ENCODE measurements around the gene RAC2. TPM values are rescaled to one million over a fixed set of nuclear protein-coding genes. Genes with fewer than 3 reads are reported as not detected.

The RAC2 gene
- total and polyA plus RNA-seq, 12 donors = 2.8 to 17.9 (median 10.6) TPM

DNA sequence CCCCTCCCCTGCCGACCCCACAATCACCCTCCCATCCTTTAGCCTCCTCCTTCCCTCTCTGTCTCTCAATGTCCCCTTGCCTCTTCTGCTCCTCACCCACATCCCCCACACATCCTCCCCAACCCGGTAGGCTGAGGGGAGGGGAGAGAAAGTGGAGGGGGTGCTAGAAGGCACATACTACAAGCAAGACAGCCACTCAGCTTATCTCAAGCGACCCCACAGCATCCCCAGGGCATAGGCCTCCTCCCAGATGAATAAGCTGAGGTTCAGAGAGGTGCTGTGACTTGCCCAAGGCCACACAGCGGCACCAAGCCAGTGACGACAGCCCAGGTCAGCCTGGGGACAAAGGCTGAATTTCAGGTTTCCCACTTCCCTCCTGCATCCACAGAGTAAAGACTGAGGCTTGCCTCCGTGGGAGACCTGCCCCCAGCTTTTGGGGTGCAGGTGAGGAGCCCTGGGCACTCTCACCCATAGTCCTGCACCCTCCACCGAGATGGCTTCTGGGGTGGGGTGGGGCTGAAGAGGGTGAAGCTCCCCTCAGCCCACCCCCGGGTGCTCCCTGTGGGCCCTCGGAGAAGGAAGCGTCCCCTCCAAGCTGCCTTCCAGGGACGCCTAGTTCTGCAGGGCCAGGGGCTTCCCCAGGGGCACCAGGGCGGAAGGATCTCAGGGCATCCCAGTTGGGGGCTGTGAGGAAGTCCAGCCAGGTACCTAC, 511 bp downstream of the RAC2 start:
- Histone ChIP-seq H3K4me1 (replicated peaks in 1 of 2) (no peaks in the 10 kb centered on the region), H3K27ac (no peak overlapping the region), H3K27me3 (peaks cover 6% of the 10 kb centered on the region), H3K9me3 (replicated peaks in 1 of 3) (no peaks in the 10 kb centered on the region), H3K4me3 (peak overlapping the region in 1 of 4 donors; percentile 39), H3K36me3 (replicated peaks in 1 of 2) (no peaks in the 10 kb centered on the region)
- WGBS, 4 donors = 35 to 49% (median 44%) methylated on average over 3 to 12 of the region's 12 CpGs
- DNase-seq = no peak
- intact Hi-C loops (cut with DNase I) = no loop called here
- TF ChIP-seq POLR2A (IDR thresholded peaks at IDR 0.05) (no peak), CTCF (IDR thresholded peaks at IDR 0.05) (no peak)

- Histone ChIP-seq H3K27me3 (peaks cover 6% of the 10 kb centered on the region), H3K9me3 (replicated peaks in 1 of 3) (no peaks in the 10 kb centered on the region), H3K4me3 (no peak overlapping the region), H3K4me1 (replicated peaks in 1 of 2) (no peaks in the 10 kb centered on the region), H3K36me3 (replicated peaks in 1 of 2) (no peaks in the 10 kb centered on the region), H3K27ac (no peak overlapping the region)
- intact Hi-C loops (cut with DNase I) = no loop called here
- 50 to 65% (median 54%) methylated on average over 6 to 16 of the region's 16 CpGs for WGBS, 4 donors
- TF ChIP-seq CTCF (IDR thresholded peaks at IDR 0.05) = no peak
- TF ChIP-seq POLR2A (IDR thresholded peaks at IDR 0.05) = no peak
- DNase-seq = peak in 6 of 7 donors; percentile 21 to 72 (median 44)
These were observed 1.6 kb downstream of the RAC2 start for GRCh38 chr22:37242395-37242918.

- H3K9me3 ChIP-seq (replicated peaks in 1 of 3) = no peaks in the 10 kb centered on the region
- H3K4me3 ChIP-seq = no peak overlapping the region
- DNase-seq = peak in 1 of 7 donors; percentile 16
- no peak for TF ChIP-seq POLR2A (IDR thresholded peaks at IDR 0.05)
- no peak for TF ChIP-seq CTCF (IDR thresholded peaks at IDR 0.05)
- H3K27ac ChIP-seq = no peak overlapping the region
- H3K4me1 ChIP-seq (replicated peaks in 1 of 2) = no peaks in the 10 kb centered on the region
- H3K27me3 ChIP-seq = peaks cover 6% of the 10 kb centered on the region
- H3K36me3 ChIP-seq (replicated peaks in 1 of 2) = no peaks in the 10 kb centered on the region
- intact Hi-C loops (cut with DNase I) = no loop called here
- WGBS, 4 donors = 45 to 66% (median 63%) methylated on average over 10 to 19 of the region's 19 CpGs
These were observed 2.5 kb downstream of the RAC2 start for GRCh38 chr22:37241351-37242142.

DNA sequence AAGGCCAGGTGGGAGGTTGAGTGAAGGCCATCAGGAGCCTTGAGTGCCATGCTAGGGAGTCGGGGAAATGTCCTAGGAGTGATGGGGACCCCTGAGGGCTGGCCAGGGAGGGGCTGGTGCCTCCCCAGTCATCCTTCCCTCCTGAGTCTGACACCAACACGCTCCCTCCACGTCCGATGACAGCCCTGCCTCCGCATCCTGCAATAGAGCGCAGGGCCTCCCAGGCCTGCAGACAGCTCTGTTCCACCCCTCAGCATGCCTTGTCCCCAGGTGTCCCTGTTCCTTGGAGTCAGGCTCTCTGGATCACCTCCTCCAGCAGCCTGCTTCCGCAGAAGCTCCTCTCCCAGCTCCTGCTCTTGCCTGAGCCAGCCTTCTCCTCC, 3.1 kb downstream of the RAC2 start:
- WGBS, 4 donors = 89 to 100% (median 90%) methylated on average over 3 to 7 of the region's 7 CpGs
- intact Hi-C loops (cut with DNase I) = no loop called here
- no peak overlapping the region for H3K27ac ChIP-seq
- H3K9me3 ChIP-seq (replicated peaks in 1 of 3) = no peaks in the 10 kb centered on the region
- H3K4me3 ChIP-seq = no peak overlapping the region
- H3K36me3 ChIP-seq (replicated peaks in 1 of 2) = no peaks in the 10 kb centered on the region
- H3K4me1 ChIP-seq (replicated peaks in 1 of 2) = no peaks in the 10 kb centered on the region
- DNase-seq = peak in 2 of 7 donors; percentile 5 to 7
- TF ChIP-seq POLR2A (IDR thresholded peaks at IDR 0.05) (no peak), CTCF (IDR thresholded peaks at IDR 0.05) (no peak)
- peaks cover 6% of the 10 kb centered on the region for H3K27me3 ChIP-seq

Measured in adrenal gland (tissue), 12 donors.